Liver (tissue), 9 donors: Measurements from ENCODE around the gene CENPN. TPM values are rescaled to one million over a fixed set of nuclear protein-coding genes. Genes with fewer than 3 reads are reported as not detected.

Experiments
- DNase-seq: peaks from one replicate; pipeline ENCODE4 v3.0.0-alpha.2; 2017; ENCODE audit warnings: low spot score
- H3K27ac ChIP-seq, 2 donors: one replicate each; pipeline ENCODE4 v1.7.0; 2013; ENCODE audit warnings: inconsistent platforms in 2 of 2, low read length in 2 of 2, control low read depth in 1 of 2, low read depth in 1 of 2, mild to moderate bottlenecking in 1 of 2
- H3K27me3 ChIP-seq, 4 donors: one replicate each; pipeline versions ENCODE4 v1.6.1 to v1.7.0; 2013; ENCODE audit warnings: low read length in 3 of 4, inconsistent platforms in 1 of 4, mild to moderate bottlenecking in 1 of 4, moderate library complexity in 1 of 4; ENCODE audit not compliant: control insufficient read depth in 4 of 4, insufficient read depth in 4 of 4
- H3K36me3 ChIP-seq, 4 donors: one replicate each; pipeline versions ENCODE4 v1.6.1 to v1.7.0; 2013; ENCODE audit warnings: low read length in 3 of 4, mild to moderate bottlenecking in 3 of 4, low read depth in 1 of 4, moderate library complexity in 1 of 4; ENCODE audit not compliant: control insufficient read depth in 4 of 4, insufficient read depth in 3 of 4
- H3K4me1 ChIP-seq, 4 donors: one replicate each; pipeline versions ENCODE4 v1.6.1 to v1.7.0; 2013; ENCODE audit warnings: low read length in 3 of 4, mild to moderate bottlenecking in 3 of 4, moderate library complexity in 1 of 4; ENCODE audit not compliant: control insufficient read depth in 4 of 4, insufficient read depth in 4 of 4
- H3K4me3 ChIP-seq, 3 donors: one replicate each; pipeline versions ENCODE4 v1.6.1 to v1.7.0; 2013; ENCODE audit warnings: low read length in 3 of 3, control low read depth in 1 of 3, low read depth in 1 of 3, mild to moderate bottlenecking in 1 of 3
- H3K9ac ChIP-seq, 2 donors: one replicate each; pipeline ENCODE4 v1.7.0; 2013; ENCODE audit warnings: low read length in 2 of 2, mild to moderate bottlenecking in 2 of 2, moderate library complexity in 2 of 2, control low read depth in 1 of 2, low read depth in 1 of 2
- H3K9me3 ChIP-seq, 4 donors: one replicate each; pipeline versions ENCODE4 v1.6.1 to v1.7.0; 2013; ENCODE audit warnings: low read length in 3 of 4; ENCODE audit not compliant: control insufficient read depth in 4 of 4
- CTCF ChIP-seq: fragments of 150-350 bp; IDR thresholded peaks from 2 replicates; pipeline ENCODE4 v1.5.1; 2017; ENCODE audit warnings: improper control_type of control experiment, low read depth, low read length; ENCODE audit not compliant: missing input control
- FOXA1 ChIP-seq: IDR thresholded peaks from 2 replicates; pipeline ENCODE4 v1.6.1; 2016; ENCODE audit warnings: antibody characterized with exemption
- FOXA2 ChIP-seq: IDR thresholded peaks from 2 replicates; pipeline ENCODE4 v1.6.1; 2016; ENCODE audit warnings: antibody characterized with exemption
- GABPA ChIP-seq, 2 donors: IDR thresholded peaks in 1 of 2; conservative IDR thresholded peaks in 1 of 2; 2 replicates each; pipeline ENCODE4 v1.6.1; 2016; ENCODE audit warnings: antibody characterized with exemption in 2 of 2, mild to moderate bottlenecking in 1 of 2, moderate library complexity in 1 of 2
- HNF4G ChIP-seq: IDR thresholded peaks from 2 replicates; pipeline ENCODE4 v1.6.1; 2016; ENCODE audit warnings: antibody characterized with exemption
- JUND ChIP-seq, 2 donors: IDR thresholded peaks; 2 replicates each; pipeline ENCODE4 v1.6.1; 2016; ENCODE audit warnings: antibody characterized with exemption in 2 of 2
- NR2F2 ChIP-seq: IDR thresholded peaks from 2 replicates; pipeline ENCODE4 v1.6.1; 2016; ENCODE audit warnings: antibody characterized with exemption
- RAD21 ChIP-seq, 2 donors: IDR thresholded peaks; 2 replicates each; pipeline ENCODE4 v1.6.1; 2016; ENCODE audit warnings: antibody characterized with exemption in 2 of 2, mild to moderate bottlenecking in 2 of 2
- REST ChIP-seq: IDR thresholded peaks from 2 replicates; pipeline ENCODE4 v1.6.1; 2016; ENCODE audit warnings: antibody characterized with exemption, mild to moderate bottlenecking
- RXRA ChIP-seq, 2 donors: IDR thresholded peaks; 2 replicates each; pipeline ENCODE4 v1.6.1; 2017 to 2018; ENCODE audit warnings: antibody characterized with exemption in 2 of 2, mild to moderate bottlenecking in 1 of 2
- TAF1 ChIP-seq: conservative IDR thresholded peaks from 2 replicates; pipeline ENCODE4 v1.6.1; 2016; ENCODE audit warnings: antibody characterized with exemption, mild to moderate bottlenecking
- YY1 ChIP-seq: IDR thresholded peaks from 2 replicates; pipeline ENCODE4 v1.6.1; 2016; ENCODE audit warnings: antibody characterized with exemption, mild to moderate bottlenecking
- ZBTB33 ChIP-seq: IDR thresholded peaks from 2 replicates; pipeline ENCODE4 v1.6.1; 2016; ENCODE audit warnings: antibody characterized with exemption
- WGBS: extraction: QIAGEN DNeasy Blood & Tissue Kit; methylation state at CpG from one replicate; pipeline ENCODE4 v1.1.7; 2013; 5-methylcytosine and 5-hydroxymethylcytosine counted together
- polyA plus RNA-seq, 2 donors: library from polyadenylated mRNA; stranded (reverse) in 1 of 2; unstranded in 1 of 2; fragments of 200-250 nt in 1 of 2; fragments of >200 nt in 1 of 2; fragmentation: Nextera tagmentation in 1 of 2; extraction: Ambion mirVana in 1 of 2; gene quantifications; one replicate each; pipeline versions ENCODE4 v1.2.1 to v1.2.3, GENCODE V29; 2013 to 2015
- total RNA-seq, 2 donors: library from RNA; depleted of rRNA; stranded (reverse); fragments of >200 nt; gene quantifications; one replicate each; pipeline ENCODE4 v1.2.3, GENCODE V29; 2014
- donor health status: healthy.
- donor health status: healthy.
- donor health status: healthy.
- donor health status: healthy.
- donor health status: healthy.

The CENPN gene
- total and polyA plus RNA-seq, 4 donors, result 1.8 to 30.8 (median 7.9) TPM

DNA sequence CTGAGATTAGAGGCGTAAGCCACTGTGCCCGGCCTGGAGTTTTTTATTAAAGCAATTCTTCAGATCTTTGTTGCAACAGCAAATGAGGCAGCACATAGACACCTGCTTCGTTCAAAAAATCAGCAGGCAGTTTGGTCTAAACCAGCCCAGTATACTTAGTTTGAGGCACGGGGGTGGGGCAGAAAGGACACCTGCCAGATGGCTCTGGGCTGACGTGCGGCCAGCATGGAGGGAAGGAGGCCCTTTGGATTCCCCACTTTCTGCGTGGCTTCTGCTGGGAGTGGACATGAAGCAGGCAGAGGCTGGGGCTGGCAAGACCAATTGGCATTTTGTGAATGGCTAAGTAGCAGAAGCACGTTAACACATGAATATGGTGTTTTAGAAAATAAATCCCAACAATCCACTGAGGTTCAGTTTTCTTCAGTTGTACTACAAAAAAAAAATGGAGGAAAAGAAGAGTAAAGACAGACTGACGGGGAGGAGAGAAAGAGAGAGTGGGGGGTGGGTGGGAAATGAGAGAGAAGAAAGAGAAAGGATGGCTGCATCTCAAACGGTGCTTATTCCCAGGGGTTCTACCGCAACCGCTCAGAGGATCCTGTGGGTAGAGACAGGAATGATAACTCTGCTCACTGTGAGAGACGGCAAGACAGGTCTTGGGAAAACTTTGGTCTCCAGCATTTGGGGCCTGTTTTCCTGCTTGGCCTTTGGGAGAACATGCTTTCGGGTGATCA, 53.7 kb downstream of the CENPN start:
- Histone ChIP-seq H3K27me3 (no peaks in the 10 kb centered on the region), H3K4me3 (no peak overlapping the region), H3K27ac (no peak overlapping the region), H3K9ac (no peak overlapping the region), H3K9me3 (no peaks in the 10 kb centered on the region), H3K4me1 (no peaks in the 10 kb centered on the region), H3K36me3 (no peaks in the 10 kb centered on the region)
- TF ChIP-seq RAD21 (IDR thresholded peaks at IDR 0.05) (no peak), YY1 (no peak), TAF1 (no peak), RXRA (IDR thresholded peaks at IDR 0.05) (no peak), FOXA2 (no peak), GABPA (IDR thresholded peaks at IDR 0.05 in 1 of 2, conservative IDR thresholded peaks at IDR 0.05 in 1 of 2) (no peak), ZBTB33 (no peak), JUND (IDR thresholded peaks at IDR 0.05) (no peak), CTCF (no peak), NR2F2 (no peak), HNF4G (no peak), REST (no peak)
- DNase-seq, result no peak
- WGBS, result 91% methylated on average over 14 of the region's 14 CpGs

- Histone ChIP-seq H3K27ac (no peak overlapping the region), H3K27me3 (no peaks in the 10 kb centered on the region), H3K9me3 (no peaks in the 10 kb centered on the region), H3K36me3 (no peaks in the 10 kb centered on the region), H3K4me1 (no peaks in the 10 kb centered on the region), H3K9ac (no peak overlapping the region), H3K4me3 (no peak overlapping the region)
- DNase-seq, result no peak
- TF ChIP-seq HNF4G (no peak), GABPA (IDR thresholded peaks at IDR 0.05 in 1 of 2, conservative IDR thresholded peaks at IDR 0.05 in 1 of 2) (no peak), ZBTB33 (no peak), FOXA1 (no peak)
- 95% methylated on average over 10 of the region's 10 CpGs for WGBS
Observed at GRCh38 chr16:81061307-81061640, 54.3 kb downstream of the CENPN start.
